Mesothelial cell of epicardium (in vitro differentiated cells): ENCODE results near the gene CALN1. TPM values are rescaled to one million over a fixed set of nuclear protein-coding genes. Genes with fewer than 3 reads are reported as not detected.
A peak's percentile ranks its signal among the peaks of the same experiment; 100 is the strongest.

Source experiments
- DNase-seq, 2 experiments: peaks; one replicate each; pipeline ENCODE4 v3.0.0; 2021; ENCODE audit warnings: low spot score in 2 of 2; ENCODE audit not compliant: unreplicated experiment in 2 of 2
- H3K27ac Mint-ChIP-seq: 2 replicates; pipeline ENCODE4 v1.8.0; 2021; ENCODE audit warnings: mixed read lengths
- H3K27me3 Mint-ChIP-seq: 2 replicates; pipeline ENCODE4 v1.8.0; 2021; ENCODE audit warnings: low read depth, mixed read lengths
- H3K36me3 Mint-ChIP-seq: 2 replicates; pipeline ENCODE4 v1.8.0; 2021; ENCODE audit warnings: mixed read lengths
- H3K4me1 Mint-ChIP-seq: 2 replicates; pipeline ENCODE4 v1.8.0; 2021; ENCODE audit warnings: mixed read lengths
- H3K4me3 Mint-ChIP-seq: 2 replicates; pipeline ENCODE4 v1.8.0; 2021; ENCODE audit warnings: mild to moderate bottlenecking, moderate library complexity, mixed read lengths
- H3K9me3 Mint-ChIP-seq: 2 replicates; pipeline ENCODE4 v1.8.0; 2021; ENCODE audit warnings: mixed read lengths
- CTCF ChIP-seq: fragments of 200-600 bp; sonication (generic); IDR thresholded peaks from one replicate; pipeline ENCODE4 v1.5.0; 2021; ENCODE audit warnings: antibody characterized with exemption; ENCODE audit not compliant: unreplicated experiment
- total RNA-seq: library from RNA; stranded (reverse); gene quantifications from 3 replicates; pipeline ENCODE4 v1.2.1, GENCODE V29; 2021

The CALN1 gene
- total RNA-seq, 1 donor from 2014 or later = 1.1 TPM

- H3K36me3 Mint-ChIP-seq = no peaks in the 10 kb centered on the region
- H3K4me3 Mint-ChIP-seq = peak overlapping the region; percentile 45
- no peak for TF ChIP-seq CTCF
- H3K4me1 Mint-ChIP-seq = peaks cover 5% of the 10 kb centered on the region
- peaks cover 91% of the 10 kb centered on the region for H3K27me3 Mint-ChIP-seq
- DNase-seq = no peak
- no peak overlapping the region for H3K27ac Mint-ChIP-seq
- peaks cover 23% of the 10 kb centered on the region for H3K9me3 Mint-ChIP-seq
Measured at GRCh38 chr7:72335561-72336381, 76.4 kb downstream of the CALN1 start.

GRCh38 chr7:72334698-72335097, 77.4 kb downstream of the CALN1 start:
- Mint-ChIP-seq H3K27me3 (peaks cover 84% of the 10 kb centered on the region), H3K27ac (no peak overlapping the region)

GRCh38 chr7:72334066-72334465, 78.1 kb downstream of the CALN1 start:
- no peaks in the 10 kb centered on the region for H3K36me3 Mint-ChIP-seq
- no peak overlapping the region for H3K4me3 Mint-ChIP-seq
- peaks cover 83% of the 10 kb centered on the region for H3K27me3 Mint-ChIP-seq
- no peak for TF ChIP-seq CTCF
- H3K27ac Mint-ChIP-seq = no peak overlapping the region
- peaks cover 5% of the 10 kb centered on the region for H3K4me1 Mint-ChIP-seq
- H3K9me3 Mint-ChIP-seq = peaks cover 9% of the 10 kb centered on the region
- no peak for DNase-seq

More at GRCh38 chr7:72334698-72335097, 77.4 kb downstream of the CALN1 start:
- Mint-ChIP-seq H3K9me3 (peaks cover 16% of the 10 kb centered on the region), H3K4me3 (peak overlapping the region; percentile 3), H3K4me1 (peaks cover 5% of the 10 kb centered on the region), H3K36me3 (no peaks in the 10 kb centered on the region)
- TF ChIP-seq CTCF = no peak
- DNase-seq = no peak

GRCh38 chr7:72326811-72327210, 85.3 kb downstream of the CALN1 start:
- H3K27ac Mint-ChIP-seq = no peak overlapping the region
- H3K9me3 Mint-ChIP-seq = no peaks in the 10 kb centered on the region
- H3K36me3 Mint-ChIP-seq = no peaks in the 10 kb centered on the region
- peaks cover 37% of the 10 kb centered on the region for H3K27me3 Mint-ChIP-seq
- no peak for DNase-seq
- no peak overlapping the region for H3K4me3 Mint-ChIP-seq
- no peaks in the 10 kb centered on the region for H3K4me1 Mint-ChIP-seq
- no peak for TF ChIP-seq CTCF

GRCh38 chr7:72326365-72326764, 85.8 kb downstream of the CALN1 start:
- peaks cover 38% of the 10 kb centered on the region for H3K27me3 Mint-ChIP-seq
- no peaks in the 10 kb centered on the region for H3K9me3 Mint-ChIP-seq
- no peak for DNase-seq
- no peaks in the 10 kb centered on the region for H3K4me1 Mint-ChIP-seq
- no peak for TF ChIP-seq CTCF
- H3K4me3 Mint-ChIP-seq = no peak overlapping the region
- H3K27ac Mint-ChIP-seq = no peak overlapping the region
- no peaks in the 10 kb centered on the region for H3K36me3 Mint-ChIP-seq
